WERI-Rb-1 (cell line): ENCODE data around the gene GJB2.

Experiments
- DNase-seq: peaks from one replicate; pipeline ENCODE4 v3.0.0-alpha.2; 2020
- H3K27ac ChIP-seq: fragments of 250-450 bp; sonication (Bioruptor Pico); 2 replicates; pipeline ENCODE4 v1.5.1; 2020; ENCODE audit warnings: mild to moderate bottlenecking, moderate library complexity
- H3K27me3 ChIP-seq: fragments of 250-450 bp; sonication (Bioruptor Pico); 2 replicates; pipeline ENCODE4 v1.5.1; 2021; ENCODE audit warnings: mild to moderate bottlenecking, low read depth, moderate library complexity; ENCODE audit not compliant: insufficient read depth, severe bottlenecking
- H3K36me3 ChIP-seq: fragments of 250-450 bp; sonication (Bioruptor Pico); 2 replicates; pipeline ENCODE4 v1.5.1; 2020; ENCODE audit warnings: mild to moderate bottlenecking, moderate library complexity
- H3K4me3 ChIP-seq: 2 replicates; pipeline ENCODE4 v1.5.1; 2011; ENCODE audit warnings: low read depth, mild to moderate bottlenecking, control low read depth, low read length
- H3K9me3 ChIP-seq: fragments of 250-450 bp; sonication (Bioruptor Pico); 2 replicates; pipeline ENCODE4 v1.5.1; 2021; ENCODE audit warnings: mild to moderate bottlenecking, moderate library complexity; ENCODE audit not compliant: severe bottlenecking
- CTCF ChIP-seq: IDR thresholded peaks from 2 replicates; pipeline ENCODE4 v1.5.1; 2011; ENCODE audit warnings: low read depth, mild to moderate bottlenecking, control low read depth, inconsistent platforms, low read length

The GJB2 gene

GRCh38 chr13:20219577-20219976 lies 26.8 kb upstream of the GJB2 start:
- H3K4me3 ChIP-seq, result no peak overlapping the region
- H3K27ac ChIP-seq, result no peak overlapping the region
- no peak for DNase-seq
- TF ChIP-seq CTCF, result no peak
- H3K9me3 ChIP-seq, result peaks cover 16% of the 10 kb centered on the region
- no peaks in the 10 kb centered on the region for H3K36me3 ChIP-seq
- peaks cover 100% of the 10 kb centered on the region for H3K27me3 ChIP-seq

GRCh38 chr13:20217168-20217567 lies 24.4 kb upstream of the GJB2 start:
- H3K4me3 ChIP-seq, result no peak overlapping the region
- H3K27ac ChIP-seq, result no peak overlapping the region
- H3K9me3 ChIP-seq, result peaks cover 10% of the 10 kb centered on the region
- no peak for TF ChIP-seq CTCF
- no peaks in the 10 kb centered on the region for H3K36me3 ChIP-seq
- no peak for DNase-seq
- peaks cover 98% of the 10 kb centered on the region for H3K27me3 ChIP-seq

- no peak for DNase-seq
- Histone ChIP-seq H3K27ac (no peak overlapping the region), H3K9me3 (peaks cover 7% of the 10 kb centered on the region), H3K27me3 (peaks cover 98% of the 10 kb centered on the region), H3K4me3 (no peak overlapping the region), H3K36me3 (no peaks in the 10 kb centered on the region)
- no peak for TF ChIP-seq CTCF
These were observed 17.2 kb upstream of the GJB2 start for GRCh38 chr13:20209948-20210347.

GRCh38 chr13:20206698-20207235 lies 14.0 kb upstream of the GJB2 start:
- DNase-seq, result no peak
- H3K36me3 ChIP-seq, result no peaks in the 10 kb centered on the region
- TF ChIP-seq CTCF, result no peak

GRCh38 chr13:20206065-20206697 lies 13.4 kb upstream of the GJB2 start:
- H3K27ac ChIP-seq, result no peak overlapping the region
- TF ChIP-seq CTCF, result no peak
- DNase-seq, result no peak
- no peaks in the 10 kb centered on the region for H3K36me3 ChIP-seq
- peaks cover 97% of the 10 kb centered on the region for H3K27me3 ChIP-seq
- no peak overlapping the region for H3K4me3 ChIP-seq
- H3K9me3 ChIP-seq, result peaks cover 13% of the 10 kb centered on the region

More at GRCh38 chr13:20206698-20207235, 14.0 kb upstream of the GJB2 start:
- peaks cover 97% of the 10 kb centered on the region for H3K27me3 ChIP-seq
- H3K27ac ChIP-seq, result no peak overlapping the region
- H3K9me3 ChIP-seq, result peaks cover 10% of the 10 kb centered on the region
- H3K4me3 ChIP-seq, result no peak overlapping the region

GRCh38 chr13:20198781-20199180 lies 6.0 kb upstream of the GJB2 start:
- DNase-seq, result no peak

More at GRCh38 chr13:20198781-20199180, 6.0 kb upstream of the GJB2 start:
- no peaks in the 10 kb centered on the region for H3K36me3 ChIP-seq
- TF ChIP-seq CTCF, result no peak
- H3K27ac ChIP-seq, result no peak overlapping the region
- no peak overlapping the region for H3K4me3 ChIP-seq
- peaks cover 81% of the 10 kb centered on the region for H3K27me3 ChIP-seq
- peaks cover 7% of the 10 kb centered on the region for H3K9me3 ChIP-seq
